Measurements from ENCODE around the gene PLAAT5.

DNA sequence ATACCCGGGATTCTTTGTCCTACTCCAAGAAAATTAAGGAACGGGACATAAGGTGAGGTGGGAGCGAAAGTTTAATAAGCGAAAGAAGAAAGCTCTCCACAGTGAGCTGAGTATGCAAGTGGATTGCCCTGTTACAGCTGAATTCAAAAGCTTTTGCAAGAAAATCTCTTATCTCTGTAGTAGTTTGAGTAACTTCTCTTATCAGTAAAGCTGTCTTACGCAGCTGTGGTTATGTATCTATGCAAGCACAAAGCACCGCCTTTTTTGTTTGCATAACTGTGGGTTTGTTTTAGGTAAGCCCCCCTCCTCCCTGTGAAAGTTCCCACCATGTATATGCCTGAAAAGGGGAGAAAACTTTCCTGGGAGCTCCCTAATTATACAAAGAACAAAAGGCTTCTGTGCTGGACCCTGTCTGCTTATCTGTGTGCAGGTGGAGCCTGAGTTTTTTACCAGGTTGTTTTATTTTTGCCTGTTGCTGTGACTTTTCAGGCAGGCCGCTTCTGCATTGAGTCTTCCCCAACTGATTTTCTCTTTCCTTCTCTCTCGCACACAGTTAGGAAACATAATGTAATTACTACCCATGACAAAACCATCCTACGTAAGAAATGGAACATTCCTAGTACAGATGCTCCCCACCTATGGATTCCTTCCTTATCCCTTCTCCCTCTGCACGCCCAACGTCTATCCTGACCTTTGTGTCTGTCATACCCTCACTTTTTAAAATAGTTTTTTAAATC is 837 bp upstream of the PLAAT5 start:
- TF ChIP-seq POLR2A (IDR thresholded peaks at IDR 0.05) (no peak), CTCF (IDR thresholded peaks at IDR 0.05) (no peak)

Data from right lobe of liver (tissue), 4 donors.